Superior temporal gyrus (tissue), 1 donor: Measurements from ENCODE around the gene ZNF423.

Experiments
- DNase-seq: peaks from one replicate; pipeline ENCODE4 v3.0.0-alpha.2; 2016; ENCODE audit errors: extremely low spot score

Gene ZNF423

GRCh38 chr16:49625311-49626065 is 230.4 kb downstream of the ZNF423 start:
- DNase-seq: no peak

- DNase-seq: no peak
Observed at GRCh38 chr16:49623501-49624266, 232.2 kb downstream of the ZNF423 start.

GRCh38 chr16:49622421-49623402 is 233.2 kb downstream of the ZNF423 start:
- DNase-seq: no peak

GRCh38 chr16:49622084-49622390 is 233.9 kb downstream of the ZNF423 start:
- no peak for DNase-seq

- DNase-seq: no peak
Observed at GRCh38 chr16:49621241-49622083, 234.4 kb downstream of the ZNF423 start.

- DNase-seq: no peak
Observed at GRCh38 chr16:49620869-49621240, 235.1 kb downstream of the ZNF423 start.

GRCh38 chr16:49620158-49620868 is 235.6 kb downstream of the ZNF423 start:
- DNase-seq: no peak

- no peak for DNase-seq
Observed at GRCh38 chr16:49619811-49620157, 236.1 kb downstream of the ZNF423 start.

GRCh38 chr16:49618955-49619354 is 237.0 kb downstream of the ZNF423 start:
- no peak for DNase-seq

GRCh38 chr16:49617710-49618330 is 238.1 kb downstream of the ZNF423 start:
- DNase-seq: no peak

GRCh38 chr16:49617016-49617629 is 238.8 kb downstream of the ZNF423 start:
- no peak for DNase-seq

GRCh38 chr16:49615576-49615975 is 240.3 kb downstream of the ZNF423 start:
- DNase-seq: no peak

GRCh38 chr16:49610983-49611382 is 244.9 kb downstream of the ZNF423 start:
- DNase-seq: no peak

- DNase-seq: peak; percentile 21
Observed at GRCh38 chr16:49608779-49609178, 247.1 kb downstream of the ZNF423 start.

GRCh38 chr16:49608098-49608497 is 247.8 kb downstream of the ZNF423 start:
- no peak for DNase-seq

GRCh38 chr16:49605536-49606254 is 250.2 kb downstream of the ZNF423 start:
- no peak for DNase-seq

- no peak for DNase-seq
Observed at GRCh38 chr16:49604602-49605001, 251.3 kb downstream of the ZNF423 start.

GRCh38 chr16:49603956-49604355 is 252.0 kb downstream of the ZNF423 start:
- no peak for DNase-seq

- DNase-seq: no peak
Observed at GRCh38 chr16:49602976-49603310, 253.0 kb downstream of the ZNF423 start.
